Ishikawa (cell line): Measurements from ENCODE around the gene SDK2.

Source experiments
- CEBPB ChIP-seq: IDR thresholded peaks from 2 replicates; pipeline ENCODE4 v1.6.1; 2012
- CREB1 ChIP-seq: IDR thresholded peaks from 2 replicates; pipeline ENCODE4 v1.6.1; 2012; ENCODE audit warnings: low read depth
- EGR1 ChIP-seq: IDR thresholded peaks from 2 replicates; pipeline ENCODE4 v1.6.1; 2012
- EP300 ChIP-seq: IDR thresholded peaks from 2 replicates; pipeline ENCODE4 v1.6.1; 2012; ENCODE audit warnings: borderline replicate concordance
- FOXM1 ChIP-seq: IDR thresholded peaks from 2 replicates; pipeline ENCODE4 v1.6.1; 2012; ENCODE audit warnings: low read depth, borderline replicate concordance
- MAX ChIP-seq: IDR thresholded peaks from 2 replicates; pipeline ENCODE4 v1.6.1; 2012
- NFIC ChIP-seq: IDR thresholded peaks from 2 replicates; pipeline ENCODE4 v1.6.1; 2012
- RAD21 ChIP-seq: IDR thresholded peaks from 2 replicates; pipeline ENCODE4 v1.6.1; 2012; ENCODE audit warnings: low read depth
- REST ChIP-seq: IDR thresholded peaks from 2 replicates; pipeline ENCODE4 v1.6.1; 2012; ENCODE audit warnings: low read depth, mild to moderate bottlenecking
- TAF1 ChIP-seq: IDR thresholded peaks from 2 replicates; pipeline ENCODE4 v1.6.1; 2012; ENCODE audit warnings: low read depth, mild to moderate bottlenecking
- TCF12 ChIP-seq: IDR thresholded peaks from 2 replicates; pipeline ENCODE4 v1.6.1; 2012; ENCODE audit warnings: low read depth
- TEAD4 ChIP-seq: IDR thresholded peaks from 2 replicates; pipeline ENCODE4 v1.6.1; 2012
- USF1 ChIP-seq: IDR thresholded peaks from 2 replicates; pipeline ENCODE4 v1.6.1; 2012
- YY1 ChIP-seq: IDR thresholded peaks from 2 replicates; pipeline ENCODE4 v1.6.1; 2012; ENCODE audit warnings: low read depth
- ZBTB7A ChIP-seq: IDR thresholded peaks from 2 replicates; pipeline ENCODE4 v1.6.1; 2012; ENCODE audit warnings: low read depth

SDK2 gene

DNA sequence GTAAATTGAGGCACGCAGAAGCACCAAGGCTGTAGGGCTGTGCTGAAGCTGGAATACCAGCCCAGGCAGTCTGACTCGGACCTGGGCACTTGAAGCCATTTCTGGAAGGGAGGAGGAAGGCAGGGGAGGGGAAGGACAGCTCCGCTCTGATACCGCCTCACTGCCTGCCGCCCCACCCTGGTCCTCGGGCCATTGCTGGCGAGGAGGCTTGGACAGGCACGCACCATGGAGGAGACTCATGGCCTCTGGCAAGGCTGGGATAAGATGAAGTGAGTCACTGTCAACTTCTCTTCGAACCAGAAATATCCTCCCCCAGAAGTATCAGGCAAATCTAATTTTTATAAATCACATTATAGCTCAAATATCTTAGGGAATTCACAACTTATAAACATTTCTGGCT is 81.3 kb downstream of the SDK2 start:
- TF ChIP-seq CREB1 (no peak), RAD21 (no peak), USF1 (no peak), YY1 (no peak), NFIC (no peak), MAX (no peak), TAF1 (no peak), TCF12 (no peak), TEAD4 (no peak), ZBTB7A (no peak), CEBPB (no peak), EGR1 (no peak), REST (no peak), FOXM1 (no peak), EP300 (no peak)

GRCh38 chr17:73561111-73561510 is 83.1 kb downstream of the SDK2 start:
- TF ChIP-seq TAF1 = no peak
- no peak for TF ChIP-seq NFIC
- TF ChIP-seq ZBTB7A = no peak
- no peak for TF ChIP-seq TEAD4
- no peak for TF ChIP-seq FOXM1
- no peak for TF ChIP-seq REST
- TF ChIP-seq MAX = no peak
- no peak for TF ChIP-seq EGR1
- no peak for TF ChIP-seq USF1
- no peak for TF ChIP-seq YY1
- no peak for TF ChIP-seq RAD21
- TF ChIP-seq CREB1 = no peak
- no peak for TF ChIP-seq TCF12
- no peak for TF ChIP-seq EP300

- TF ChIP-seq EP300 = no peak
- no peak for TF ChIP-seq YY1
- no peak for TF ChIP-seq TEAD4
- no peak for TF ChIP-seq RAD21
- TF ChIP-seq MAX = no peak
- TF ChIP-seq ZBTB7A = no peak
- TF ChIP-seq USF1 = no peak
- no peak for TF ChIP-seq CREB1
- no peak for TF ChIP-seq TAF1
- no peak for TF ChIP-seq TCF12
- no peak for TF ChIP-seq FOXM1
- TF ChIP-seq NFIC = no peak
- no peak for TF ChIP-seq REST
- no peak for TF ChIP-seq CEBPB
- no peak for TF ChIP-seq EGR1
These were observed 83.6 kb downstream of the SDK2 start for GRCh38 chr17:73560661-73561060.

GRCh38 chr17:73559532-73559931 is 84.7 kb downstream of the SDK2 start:
- no peak for TF ChIP-seq YY1
- no peak for TF ChIP-seq CEBPB
- TF ChIP-seq ZBTB7A = no peak
- TF ChIP-seq EP300 = no peak
- no peak for TF ChIP-seq USF1
- TF ChIP-seq TAF1 = no peak
- TF ChIP-seq CREB1 = no peak
- no peak for TF ChIP-seq TCF12
- no peak for TF ChIP-seq REST
- no peak for TF ChIP-seq EGR1
- no peak for TF ChIP-seq RAD21
- TF ChIP-seq MAX = no peak
- TF ChIP-seq TEAD4 = no peak
- no peak for TF ChIP-seq FOXM1
- TF ChIP-seq NFIC = no peak
